NCI-H2029 treated with DMSO at 0.1 percent for 48 hours (cell line): ENCODE results near the gene KCNAB1.
"Not testable (repeated sequence)": the region's sequence is repeated elsewhere in the genome, so short reads cannot be mapped to it uniquely, and the experiment has no call there.

Source experiments
- DNase-seq: peaks from one replicate; lab custom pipeline; 2025; lab: John Stamatoyannopoulos, UW

Gene KCNAB1

DNA sequence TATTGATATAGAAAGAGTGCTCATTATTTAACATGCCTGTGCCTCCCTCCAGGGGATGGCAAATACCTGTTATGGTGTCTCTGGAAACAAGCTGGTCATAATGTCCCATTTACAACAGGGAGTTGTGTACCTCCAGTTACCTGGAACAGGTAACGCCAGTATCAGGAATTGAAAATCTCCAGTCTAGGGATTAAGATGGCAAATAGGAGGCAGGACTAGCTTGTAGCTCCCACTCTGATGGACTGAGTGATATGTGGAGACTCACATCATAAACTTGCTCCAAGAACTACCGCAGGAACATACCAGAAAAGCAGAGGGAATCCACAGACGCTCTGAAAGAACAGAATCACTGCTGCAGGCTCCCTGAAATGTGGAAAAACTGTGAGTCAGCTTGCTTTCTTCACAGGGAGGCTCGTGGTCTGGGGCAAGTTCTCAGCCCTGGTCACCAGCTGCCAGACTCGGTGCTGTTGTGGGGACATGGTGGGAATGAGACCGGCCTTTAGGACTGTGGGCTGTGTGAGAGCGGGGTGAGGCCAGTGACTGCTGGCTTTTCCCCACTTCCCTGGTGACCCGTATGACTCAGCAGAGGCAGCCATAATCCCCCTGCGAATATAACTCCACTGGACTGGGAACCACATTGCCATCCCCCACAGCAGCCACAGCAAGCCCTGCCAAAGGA lies 97.4 kb downstream of the KCNAB1 start:
- no peak for DNase-seq

DNA sequence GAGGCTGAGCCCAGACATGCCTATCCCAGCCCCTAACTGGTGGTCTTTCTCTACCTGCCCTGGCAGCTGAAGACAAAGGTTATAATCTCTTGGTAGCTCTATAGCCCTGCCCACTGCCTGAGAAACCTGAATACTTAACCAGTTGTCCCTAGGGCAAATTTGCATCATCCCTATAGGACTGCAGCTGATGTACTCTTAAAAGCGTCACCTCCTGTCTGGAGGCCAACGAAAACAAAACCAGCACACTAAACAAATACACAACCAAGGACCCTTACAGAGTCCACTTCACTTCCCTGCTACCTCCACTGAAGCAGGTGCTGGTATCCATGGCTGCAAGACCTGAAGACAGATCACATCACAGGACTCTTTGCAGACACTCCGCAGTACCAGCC lies 98.0 kb downstream of the KCNAB1 start:
- peak; percentile 92 for DNase-seq

DNA sequence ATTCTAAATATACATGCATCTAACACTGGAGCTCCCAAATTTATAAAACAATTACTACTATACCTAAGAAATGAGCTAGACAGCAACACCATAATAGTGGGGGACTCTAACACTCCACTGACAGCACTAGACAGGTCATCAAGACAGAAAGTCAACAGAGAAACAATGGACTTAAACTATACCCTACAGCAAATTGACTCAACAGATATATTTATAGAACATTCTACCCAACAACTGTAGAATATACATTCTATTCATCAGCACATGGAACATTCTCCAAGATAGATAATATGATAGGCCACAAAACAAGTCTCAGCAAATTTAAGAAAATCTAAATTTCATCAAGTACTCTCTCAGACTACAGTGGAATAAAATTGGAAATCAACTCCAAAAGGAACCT lies 102.0 kb downstream of the KCNAB1 start:
- not testable (repeated sequence) for DNase-seq

DNA sequence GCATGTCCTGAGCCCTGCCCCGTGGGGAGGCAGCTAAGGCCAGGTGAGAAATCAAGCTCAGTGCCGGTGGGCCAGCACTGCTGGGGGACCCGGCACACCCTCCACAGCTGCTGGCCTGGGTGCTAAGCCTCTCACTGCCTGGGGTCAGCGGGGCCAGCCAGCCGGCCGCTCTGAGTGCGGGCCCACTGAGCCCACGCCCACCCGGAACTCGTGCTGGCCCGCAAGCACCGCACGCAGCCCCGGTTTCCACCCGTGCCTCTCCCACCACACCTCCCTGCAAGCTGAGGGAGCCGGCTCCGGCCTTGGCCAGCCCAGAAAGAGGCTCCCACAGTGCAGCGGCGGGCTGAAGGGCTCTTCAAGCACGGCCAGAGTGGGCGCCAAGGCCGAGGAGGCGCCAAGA lies 103.7 kb downstream of the KCNAB1 start:
- not testable (repeated sequence) for DNase-seq

DNA sequence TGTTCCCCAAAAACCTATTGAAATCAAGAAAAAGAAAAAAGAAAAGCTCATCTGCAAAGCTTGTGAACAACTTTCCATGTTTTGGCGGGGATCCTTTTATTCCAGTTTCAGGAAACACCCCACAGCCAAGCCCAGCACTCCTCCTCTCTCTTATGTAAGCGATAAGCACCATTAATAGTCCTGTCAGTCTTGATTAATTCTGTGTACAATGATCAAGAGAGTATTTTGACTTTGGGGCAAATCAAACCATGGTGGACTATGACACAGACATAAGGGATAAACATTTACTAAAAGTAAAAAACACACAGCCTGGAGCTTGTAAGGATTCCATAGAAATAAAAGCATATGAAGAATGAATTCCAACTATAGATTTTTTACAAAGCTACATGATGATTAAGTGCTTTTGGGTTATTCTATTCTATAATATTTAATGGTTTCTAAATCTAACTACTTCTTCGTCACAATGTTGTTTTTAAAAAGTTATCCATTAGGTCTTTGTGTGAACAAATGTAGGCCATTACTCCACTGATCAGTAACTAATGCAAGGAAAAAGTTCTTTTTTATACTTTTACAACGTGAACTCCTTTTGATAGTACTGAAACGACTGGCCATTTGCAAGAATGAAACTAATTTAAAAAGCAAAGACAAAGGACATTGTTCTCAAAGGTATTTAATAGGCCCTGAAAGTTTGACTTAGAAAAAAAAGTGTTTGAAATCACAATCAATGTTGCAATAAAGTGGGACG lies 106.5 kb downstream of the KCNAB1 start:
- no peak for DNase-seq

DNA sequence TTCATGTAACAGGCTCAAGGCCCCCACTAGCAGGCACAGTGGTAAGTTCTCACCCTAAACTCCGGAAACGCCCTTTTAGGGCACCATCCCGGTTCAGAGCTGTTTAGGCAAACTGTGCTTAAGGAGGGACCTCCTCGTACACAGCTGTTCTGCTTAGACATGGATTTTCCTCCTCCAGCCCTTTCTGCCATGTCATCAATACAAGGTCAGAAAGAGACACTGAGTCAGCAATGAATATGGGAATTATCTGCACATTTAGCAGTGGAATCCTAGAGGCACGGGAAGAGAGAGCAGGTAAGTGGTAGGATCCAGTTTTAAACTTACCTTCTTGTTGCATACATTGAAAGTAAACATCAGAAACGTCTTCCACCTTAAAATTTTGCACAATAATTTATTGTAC lies 107.3 kb downstream of the KCNAB1 start:
- DNase-seq = no peak

DNA sequence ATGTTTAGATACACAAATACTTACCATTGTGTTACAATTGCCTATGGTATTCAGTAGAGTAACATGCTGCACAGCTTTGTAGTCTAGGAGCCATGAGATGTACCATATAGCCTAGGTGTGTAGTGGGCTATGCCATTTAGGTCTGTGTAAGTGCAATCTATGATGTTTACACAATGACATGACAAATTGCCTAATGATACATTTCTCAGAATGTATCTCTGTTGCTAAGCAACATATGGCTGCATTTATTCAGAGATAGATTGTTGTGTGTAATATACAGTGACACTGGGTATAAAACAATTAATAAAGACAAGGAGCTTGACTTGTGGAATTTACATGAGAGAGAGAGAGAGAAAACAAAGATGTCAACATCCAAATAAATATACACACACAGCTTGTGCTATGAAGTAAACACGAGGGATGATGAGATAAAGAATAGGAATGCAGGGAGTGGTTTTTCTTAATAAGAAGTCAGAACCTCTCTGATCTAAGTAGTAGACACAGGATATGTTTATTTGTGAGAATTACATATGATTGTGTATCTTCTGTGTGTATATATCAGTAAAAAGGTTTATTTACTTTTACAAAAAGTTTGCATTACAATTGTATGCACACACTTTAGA lies 110.0 kb downstream of the KCNAB1 start:
- DNase-seq = no peak

DNA sequence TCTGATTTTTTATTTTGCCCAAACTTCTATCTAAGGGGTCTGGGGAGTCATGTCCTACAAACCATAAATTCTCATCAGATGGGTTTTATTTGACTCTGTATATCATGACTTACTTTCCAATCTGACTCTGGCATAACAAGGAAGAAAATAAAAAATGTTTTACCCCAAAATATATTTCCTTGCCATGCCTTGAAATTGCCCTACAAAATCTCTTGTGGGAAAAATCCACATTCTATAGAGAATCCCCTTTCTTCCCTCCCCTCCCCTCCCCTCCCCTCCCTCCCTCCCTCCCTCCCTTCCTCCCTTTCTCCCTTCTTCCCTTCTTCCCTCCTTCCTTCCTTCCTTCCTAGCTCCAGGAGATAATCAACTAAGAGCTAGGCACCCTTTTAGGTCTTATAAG lies 110.8 kb downstream of the KCNAB1 start:
- DNase-seq = not testable (repeated sequence)

DNA sequence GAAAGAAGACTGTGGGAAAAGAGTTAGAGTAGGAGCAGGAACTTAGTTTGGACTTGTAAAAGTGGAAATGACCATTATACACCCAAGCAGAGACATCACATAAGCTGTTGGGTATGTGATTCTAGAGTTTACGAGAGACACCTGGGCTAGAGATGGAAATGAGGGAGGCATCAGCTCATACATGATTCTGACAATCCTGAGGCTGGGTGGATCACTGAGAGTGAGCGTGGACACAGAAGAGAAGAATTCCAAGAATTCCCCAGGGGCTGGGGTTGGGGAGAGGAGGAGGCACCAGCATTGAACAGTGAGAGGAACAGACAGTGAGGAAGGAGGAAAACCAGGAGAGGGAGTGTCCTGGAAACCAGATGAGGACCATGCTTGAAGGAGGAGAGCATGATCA lies 113.5 kb downstream of the KCNAB1 start:
- DNase-seq = no peak

DNA sequence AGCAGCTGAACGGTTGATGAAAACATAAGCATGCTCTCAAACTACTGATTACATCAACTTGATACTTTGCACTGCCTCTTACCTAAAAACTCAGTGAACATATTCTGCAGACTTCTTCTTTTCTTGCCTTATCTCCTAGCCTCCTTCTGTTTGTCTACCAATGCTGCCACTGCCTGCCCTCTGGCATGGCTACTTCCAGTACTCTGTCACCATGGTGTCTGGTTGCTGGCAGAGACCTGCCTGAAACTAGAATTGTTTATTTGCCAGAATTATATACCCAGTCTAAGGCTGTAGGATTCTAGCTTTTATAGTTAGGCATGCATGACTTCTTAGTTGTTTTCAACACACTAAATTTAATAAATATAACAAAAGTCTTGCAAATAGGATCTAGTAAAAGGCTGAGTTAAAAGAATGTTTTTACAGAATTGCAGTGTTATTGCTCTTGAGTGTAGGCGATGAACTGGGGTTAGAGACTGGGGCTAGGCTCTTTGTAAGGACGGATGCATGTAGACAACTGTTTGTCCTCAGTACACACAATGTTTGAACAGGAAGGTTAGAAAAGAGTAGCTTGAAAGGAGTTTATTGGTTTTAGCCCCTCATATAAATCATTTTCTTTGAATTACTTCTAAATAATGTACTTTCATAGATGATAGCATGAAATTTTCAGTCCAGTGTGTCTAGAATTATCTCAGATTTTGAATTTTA lies 116.3 kb downstream of the KCNAB1 start:
- no peak for DNase-seq

DNA sequence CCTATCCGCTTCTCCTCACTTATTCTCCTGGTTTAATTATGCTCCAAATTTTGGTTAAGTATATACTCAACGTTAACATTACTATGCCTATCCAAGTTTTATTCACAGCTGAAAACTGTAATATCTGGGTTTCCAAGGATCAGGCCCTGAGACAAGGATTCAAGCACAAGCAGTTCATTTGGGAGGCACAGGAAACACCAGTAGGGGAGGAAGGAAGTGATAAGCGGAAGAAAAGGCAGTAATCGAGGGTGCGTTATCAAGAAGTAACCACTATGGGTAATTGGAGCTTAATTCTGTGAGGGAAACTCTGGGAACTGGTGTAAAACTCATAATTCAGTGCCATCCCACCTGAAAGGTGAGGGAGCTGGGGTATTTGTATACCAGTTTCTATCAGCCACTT lies 120.3 kb downstream of the KCNAB1 start:
- no peak for DNase-seq

DNA sequence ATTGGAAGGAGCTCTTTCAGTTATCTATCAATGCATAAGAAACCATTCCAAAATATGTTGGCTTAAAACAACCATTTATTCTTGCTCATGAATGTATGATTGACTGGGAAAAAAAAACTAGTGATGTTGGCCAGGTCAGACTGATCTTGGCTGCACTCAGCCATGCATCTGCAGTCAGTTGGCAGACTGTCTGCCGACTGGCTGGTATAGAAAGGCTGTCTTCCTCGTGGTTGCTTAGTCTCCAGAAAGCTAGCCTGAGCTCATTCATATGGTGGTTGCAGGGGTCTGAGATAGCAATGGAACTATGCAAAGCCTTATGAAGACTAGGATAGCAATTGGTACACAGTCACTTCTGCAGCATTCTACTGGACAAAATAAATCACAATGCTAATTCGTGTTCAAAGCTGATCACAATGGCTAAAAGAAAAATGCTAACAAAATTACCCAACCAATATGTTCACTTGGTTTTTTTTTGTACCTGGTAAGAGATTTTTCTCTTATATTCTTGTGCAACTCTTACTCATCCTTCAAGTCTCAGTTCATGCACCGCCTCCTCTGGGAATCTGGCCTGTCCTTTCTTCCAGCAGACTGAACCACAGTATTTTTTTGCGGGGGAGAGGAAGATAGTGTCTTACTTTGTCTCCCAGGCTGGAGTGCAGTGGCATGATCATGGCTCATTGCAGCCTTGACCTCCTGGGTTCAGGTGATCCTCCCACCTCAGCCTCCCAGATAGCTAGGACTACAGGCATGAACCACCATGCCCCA lies 126.8 kb downstream of the KCNAB1 start:
- DNase-seq = no peak

DNA sequence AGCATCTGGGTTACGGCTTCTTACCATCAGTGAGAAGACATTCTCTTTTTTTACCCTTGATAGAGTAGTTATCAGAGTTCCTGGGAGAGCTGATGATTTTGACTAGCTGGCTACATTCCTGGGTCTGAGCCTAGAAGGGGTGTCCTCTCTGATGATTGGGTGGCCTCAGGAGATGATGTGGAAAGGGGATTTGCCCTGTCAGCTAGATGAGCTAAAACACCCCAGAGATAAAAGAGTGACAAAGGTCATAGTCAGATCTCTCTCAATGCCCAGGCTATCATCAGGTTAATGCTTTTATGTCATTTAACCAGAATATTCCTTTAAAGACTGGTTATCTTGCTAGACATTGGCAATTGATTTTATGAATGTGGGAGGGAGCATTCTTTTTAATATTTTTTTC lies 130.2 kb downstream of the KCNAB1 start:
- DNase-seq = no peak

DNA sequence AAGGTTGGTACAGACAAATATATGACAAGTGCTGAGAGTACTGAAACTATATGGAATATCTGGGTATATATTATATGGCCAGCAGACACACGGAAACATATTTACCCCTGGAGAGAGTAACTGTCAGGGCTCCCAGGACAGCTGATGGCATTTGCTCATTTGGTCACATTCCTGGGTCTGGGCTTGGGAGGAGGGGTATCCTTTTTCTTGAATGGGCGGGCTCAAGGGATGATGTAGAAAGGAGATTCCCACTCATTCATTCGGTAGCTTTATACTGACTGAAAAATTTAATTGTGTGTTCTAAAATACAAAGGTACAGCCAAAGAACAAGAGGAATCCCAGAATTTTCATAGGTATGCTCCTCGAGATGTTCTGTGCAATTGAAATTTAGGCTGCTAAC lies 131.0 kb downstream of the KCNAB1 start:
- DNase-seq = no peak

DNA sequence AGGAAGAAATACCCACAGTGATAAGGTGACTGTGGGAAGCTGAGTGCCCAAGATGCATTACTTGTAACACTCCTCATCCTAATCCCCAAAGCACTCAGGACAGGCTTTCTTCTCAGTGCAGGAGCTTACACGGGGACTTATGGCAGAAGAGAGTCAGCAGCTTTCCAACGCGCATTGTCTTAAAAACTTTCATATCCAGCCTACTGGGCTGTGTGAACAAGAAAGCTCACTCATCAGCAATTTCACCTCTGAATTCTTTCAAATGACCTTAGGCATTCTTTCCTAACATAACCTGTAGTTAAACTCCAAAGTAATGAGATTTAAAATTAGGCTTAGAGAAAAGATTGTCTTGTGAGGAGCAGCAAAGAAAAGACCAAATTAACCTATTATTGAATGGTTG lies 132.3 kb downstream of the KCNAB1 start:
- no peak for DNase-seq

DNA sequence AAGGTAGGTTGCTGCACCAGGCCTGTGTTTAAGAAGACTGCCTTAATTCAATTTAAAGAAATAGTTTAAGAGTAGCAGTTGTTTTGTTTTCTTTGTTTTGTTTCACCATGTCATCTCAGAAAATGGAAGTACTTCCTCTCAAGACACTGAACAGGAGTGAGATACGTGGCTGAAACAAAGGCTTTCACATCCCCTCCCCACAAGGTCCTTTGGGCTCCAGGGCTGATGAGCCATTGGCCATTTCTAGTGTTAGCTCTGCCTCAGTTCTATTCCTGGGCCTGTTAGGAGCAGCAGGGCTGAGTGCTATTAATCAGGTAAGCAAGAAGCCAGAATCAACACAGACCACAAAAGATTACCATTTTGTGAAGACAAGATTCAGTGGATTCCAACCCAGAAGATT lies 132.8 kb downstream of the KCNAB1 start:
- DNase-seq = no peak

DNA sequence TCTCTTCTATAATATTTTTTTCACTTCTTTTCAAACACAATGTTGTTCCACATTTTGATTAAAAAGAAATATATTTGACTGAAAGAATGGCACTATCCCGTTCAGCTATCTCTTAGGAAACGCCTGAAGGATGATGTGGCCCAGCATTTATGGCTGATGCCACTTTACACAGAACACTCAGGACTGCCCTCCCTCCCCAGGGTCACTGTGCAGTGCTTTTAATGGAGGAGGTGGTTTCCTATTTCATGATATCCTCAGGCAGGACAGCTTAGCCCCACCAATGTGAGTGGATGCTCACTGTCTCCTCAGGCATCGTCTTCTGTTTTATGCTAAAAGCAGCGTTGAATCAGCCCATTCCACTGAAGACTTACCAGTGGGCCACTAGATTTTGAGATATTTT lies 135.9 kb downstream of the KCNAB1 start:
- DNase-seq = no peak

DNA sequence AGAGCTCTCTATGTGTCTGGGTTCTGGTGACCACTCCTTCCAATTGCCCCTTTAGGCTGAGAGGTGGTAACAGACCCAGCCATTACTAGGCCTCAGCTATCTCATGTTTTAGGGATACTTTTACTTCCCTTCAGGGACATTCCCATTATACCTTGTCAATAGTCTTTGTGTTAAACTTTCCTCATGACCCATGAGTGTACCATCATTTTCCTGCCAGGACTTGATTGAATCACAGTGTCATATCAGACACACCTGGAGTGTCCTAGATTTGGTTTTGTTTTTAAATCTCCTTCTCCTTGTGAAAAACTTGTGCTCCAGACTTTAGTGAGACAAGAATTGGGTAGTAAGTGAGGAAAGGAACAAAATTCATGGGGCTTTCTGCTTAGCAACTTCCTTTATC lies 136.6 kb downstream of the KCNAB1 start:
- DNase-seq = no peak

DNA sequence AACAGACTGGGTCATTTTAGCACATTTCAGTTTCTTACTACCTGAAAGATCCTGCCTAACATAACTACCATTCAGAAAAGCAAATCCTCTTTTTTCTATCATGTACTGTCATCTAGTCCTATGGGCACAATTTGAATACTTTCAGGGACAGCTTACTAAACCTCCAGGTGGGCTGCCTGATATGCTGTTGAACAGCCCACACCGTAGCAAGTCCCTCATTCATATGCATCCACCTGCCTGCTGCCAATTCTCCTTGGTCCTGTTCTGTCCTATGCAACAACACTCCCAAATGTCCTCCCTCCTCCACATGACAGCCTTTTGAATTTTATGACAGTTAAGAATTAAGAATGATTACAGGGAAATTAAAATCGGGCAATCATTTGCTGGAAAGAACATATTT lies 137.9 kb downstream of the KCNAB1 start:
- no peak for DNase-seq

DNA sequence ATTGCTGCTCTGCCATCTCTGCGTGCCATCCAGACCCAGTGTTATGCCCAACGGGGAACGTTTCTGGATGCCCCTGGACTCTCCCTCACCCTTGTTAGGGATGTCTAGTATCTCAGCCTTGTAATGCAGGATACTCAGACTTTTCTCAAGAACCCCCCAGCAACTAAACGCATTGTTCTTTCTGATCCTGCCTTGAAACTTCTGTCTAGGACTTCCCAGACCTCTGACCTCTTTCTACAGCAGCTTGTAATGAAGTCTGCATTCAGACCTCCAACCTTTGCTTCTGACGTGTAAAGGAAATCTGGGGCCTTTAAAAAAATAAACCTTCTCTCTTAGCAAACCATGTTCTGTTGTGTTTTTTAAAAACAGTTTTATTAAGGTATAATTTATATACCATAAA lies 139.5 kb downstream of the KCNAB1 start:
- DNase-seq = no peak

DNA sequence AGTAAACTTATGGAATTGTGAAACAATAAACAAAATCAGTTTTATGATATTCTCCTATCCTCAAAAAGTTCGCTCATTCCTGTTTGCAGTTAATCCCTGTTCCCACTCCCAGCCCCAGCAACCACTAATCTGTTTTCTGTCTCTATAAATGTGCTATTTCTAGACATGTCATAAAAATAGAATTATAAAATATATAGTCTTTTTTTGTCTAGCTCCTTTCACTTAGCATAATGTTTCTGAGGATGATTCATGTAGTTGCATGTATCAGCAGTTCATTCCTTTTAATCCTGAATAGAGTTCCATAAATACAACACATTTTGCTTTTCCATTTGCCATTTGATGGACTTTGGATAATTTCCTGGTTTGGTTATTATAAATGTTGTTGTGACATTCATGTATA lies 140.0 kb downstream of the KCNAB1 start:
- DNase-seq = no peak

DNA sequence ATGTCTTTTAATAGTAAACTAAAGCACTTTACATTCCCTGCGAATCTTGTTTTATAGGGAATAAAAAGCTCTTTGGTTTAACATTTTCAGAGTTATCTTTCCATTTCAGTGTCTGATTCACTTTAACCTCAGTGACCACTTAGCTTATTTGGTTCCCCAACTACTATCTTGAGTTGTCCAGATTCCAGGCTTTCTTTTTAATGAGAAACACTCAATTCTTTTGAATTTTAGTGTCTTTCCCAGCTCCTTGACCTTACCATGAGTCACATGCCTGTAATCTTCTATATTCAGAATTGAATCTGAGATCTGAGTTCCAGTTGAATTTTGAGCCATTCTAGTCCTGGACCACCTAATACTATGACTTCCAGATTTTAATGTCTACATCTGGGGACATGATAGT lies 144.4 kb downstream of the KCNAB1 start:
- DNase-seq = no peak
